Activated naive CD8-positive, alpha-beta T cell treated with anti-CD3 and anti-CD28 coated beads, Interleukin-2, amount 10 ng/mL, durations not matched to agents 7 days and 5 days (primary cell): Measurements from ENCODE around the gene ACVR1B. TPM values are rescaled to one million over a fixed set of nuclear protein-coding genes. Genes with fewer than 3 reads are reported as not detected.
A peak's percentile ranks its signal among the peaks of the same experiment; 100 is the strongest.

ENCODE experiments used
- ATAC-seq: fragments of 150-1000 bp; cut with Tn5 transposase; one replicate; pipeline ENCODE4 v1.10.0; 2021; ENCODE audit warnings: low read depth, moderate library complexity
- POLR2A ChIA-PET: fragments of 350-600 bp; sonication (Branson Sonifier 250); formaldehyde crosslinking; loops from one replicate; lab custom pipeline; 2021; ENCODE audit warnings: antibody characterized with exemption; lab: Charles Lee
- DNase-seq: peaks from one replicate; pipeline ENCODE4 v3.0.0; 2021
- H3K27ac Mint-ChIP-seq: one replicate; pipeline ENCODE4 v1.8.0; 2022; ENCODE audit warnings: mild to moderate bottlenecking, mixed read lengths
- H3K27me3 Mint-ChIP-seq: one replicate; pipeline ENCODE4 v1.8.0; 2022; ENCODE audit warnings: mild to moderate bottlenecking, moderate library complexity, mixed read lengths
- H3K36me3 Mint-ChIP-seq: one replicate; pipeline ENCODE4 v1.8.0; 2021; ENCODE audit warnings: mild to moderate bottlenecking, mixed read lengths
- H3K4me1 Mint-ChIP-seq: one replicate; pipeline ENCODE4 v1.8.0; 2021; ENCODE audit warnings: mixed read lengths
- H3K4me3 Mint-ChIP-seq: one replicate; pipeline ENCODE4 v1.8.0; 2022; ENCODE audit warnings: mild to moderate bottlenecking, moderate library complexity, mixed read lengths
- H3K9me3 Mint-ChIP-seq: one replicate; pipeline ENCODE4 v1.8.0; 2021; ENCODE audit warnings: mixed read lengths
- total RNA-seq, 2 experiments: library from RNA; stranded (reverse); gene quantifications; one replicate each; pipeline ENCODE4 v1.2.3, GENCODE V29; 2021

Gene ACVR1B
- total RNA-seq, 2 experiments from 2014 or later: 9.3 to 10.2 TPM

GRCh38 chr12:52007982-52008510 is 56.5 kb downstream of the ACVR1B start:
- POLR2A ChIA-PET: interaction anchor here (8.5 kb wide), 1 partner anchor 13 kb away, joined by 155 read pairs; no protein-coding TSS in a partner anchor
- Mint-ChIP-seq H3K27me3 (peaks cover 8% of the 10 kb centered on the region), H3K4me3 (peak overlapping the region; percentile 91), H3K9me3 (no peaks in the 10 kb centered on the region), H3K4me1 (peaks cover 21% of the 10 kb centered on the region), H3K27ac (peak overlapping the region; percentile 79), H3K36me3 (peaks cover 5% of the 10 kb centered on the region)
- DNase-seq (no peak), ATAC-seq (no peak)

GRCh38 chr12:52009081-52009751 is 57.7 kb downstream of the ACVR1B start:
- no peak for ATAC-seq
- peaks cover 5% of the 10 kb centered on the region for H3K36me3 Mint-ChIP-seq
- no peaks in the 10 kb centered on the region for H3K9me3 Mint-ChIP-seq

GRCh38 chr12:52010152-52010622 is 58.7 kb downstream of the ACVR1B start:
- H3K9me3 Mint-ChIP-seq: no peaks in the 10 kb centered on the region
- H3K4me1 Mint-ChIP-seq: peaks cover 22% of the 10 kb centered on the region
- POLR2A ChIA-PET: interaction anchor here (8.5 kb wide), 1 partner anchor 11 kb away, joined by 155 read pairs; no protein-coding TSS in a partner anchor
- H3K27ac Mint-ChIP-seq: no peak overlapping the region
- peaks cover 5% of the 10 kb centered on the region for H3K36me3 Mint-ChIP-seq
- H3K27me3 Mint-ChIP-seq: peaks cover 8% of the 10 kb centered on the region
- ATAC-seq (no peak), DNase-seq (no peak)
- H3K4me3 Mint-ChIP-seq: no peak overlapping the region

More at GRCh38 chr12:52009081-52009751, 57.7 kb downstream of the ACVR1B start:
- no peak overlapping the region for H3K27ac Mint-ChIP-seq
- POLR2A ChIA-PET: interaction anchor here (8.5 kb wide), 1 partner anchor 12 kb away, joined by 155 read pairs; no protein-coding TSS in a partner anchor
- peaks cover 22% of the 10 kb centered on the region for H3K4me1 Mint-ChIP-seq
- H3K27me3 Mint-ChIP-seq: peaks cover 8% of the 10 kb centered on the region
- no peak overlapping the region for H3K4me3 Mint-ChIP-seq
- no peak for DNase-seq

- no peak overlapping the region for H3K27ac Mint-ChIP-seq
- no peaks in the 10 kb centered on the region for H3K9me3 Mint-ChIP-seq
- H3K4me3 Mint-ChIP-seq: no peak overlapping the region
- ATAC-seq (no peak), DNase-seq (no peak)
- POLR2A ChIA-PET: interaction anchor here (0.6 to 8.5 kb wide), 2 partner anchors 10 to 12 kb away, joined by 3 to 155 read pairs; no protein-coding TSS in a partner anchor
- H3K27me3 Mint-ChIP-seq: peaks cover 6% of the 10 kb centered on the region
- H3K36me3 Mint-ChIP-seq: peaks cover 5% of the 10 kb centered on the region
- peaks cover 17% of the 10 kb centered on the region for H3K4me1 Mint-ChIP-seq
Measured at GRCh38 chr12:52010692-52011601, 59.4 kb downstream of the ACVR1B start.

GRCh38 chr12:52011602-52012214 is 60.2 kb downstream of the ACVR1B start:
- Mint-ChIP-seq H3K4me1 (peaks cover 13% of the 10 kb centered on the region), H3K27ac (no peak overlapping the region), H3K9me3 (no peaks in the 10 kb centered on the region), H3K27me3 (no peaks in the 10 kb centered on the region), H3K4me3 (no peak overlapping the region), H3K36me3 (peaks cover 5% of the 10 kb centered on the region)
- DNase-seq: no peak
- POLR2A ChIA-PET: interaction anchor here (0.6 kb wide), 1 partner anchor 11 kb away, joined by 3 read pairs; no protein-coding TSS in a partner anchor
- ATAC-seq: no peak

- H3K27me3 Mint-ChIP-seq: no peaks in the 10 kb centered on the region
- POLR2A ChIA-PET: interaction anchor here (1.5 kb wide), 1 partner anchor 9 kb away, joined by 5 read pairs; no protein-coding TSS in a partner anchor
- H3K27ac Mint-ChIP-seq: no peak overlapping the region
- DNase-seq: no peak
- no peak for ATAC-seq
- no peaks in the 10 kb centered on the region for H3K9me3 Mint-ChIP-seq
- H3K4me1 Mint-ChIP-seq: peaks cover 7% of the 10 kb centered on the region
- H3K36me3 Mint-ChIP-seq: peaks cover 3% of the 10 kb centered on the region
- H3K4me3 Mint-ChIP-seq: no peak overlapping the region
Measured at GRCh38 chr12:52013626-52014310, 62.3 kb downstream of the ACVR1B start.

GRCh38 chr12:52014567-52015530 is 63.4 kb downstream of the ACVR1B start:
- H3K4me1 Mint-ChIP-seq: peaks cover 4% of the 10 kb centered on the region
- no peaks in the 10 kb centered on the region for H3K9me3 Mint-ChIP-seq
- no peak for ATAC-seq
- H3K27me3 Mint-ChIP-seq: no peaks in the 10 kb centered on the region
- H3K36me3 Mint-ChIP-seq: peaks cover 3% of the 10 kb centered on the region
- POLR2A ChIA-PET: interaction anchor here (0.6 to 1.5 kb wide), 3 partner anchors 8 to 1334 kb away, joined by 3 to 6 read pairs (median 5); no protein-coding TSS in a partner anchor
- DNase-seq: no peak
- H3K27ac Mint-ChIP-seq: no peak overlapping the region
- H3K4me3 Mint-ChIP-seq: no peak overlapping the region

GRCh38 chr12:52015532-52016041 is 64.1 kb downstream of the ACVR1B start:
- Mint-ChIP-seq H3K9me3 (no peaks in the 10 kb centered on the region), H3K4me3 (no peak overlapping the region), H3K4me1 (peaks cover 10% of the 10 kb centered on the region), H3K27ac (no peak overlapping the region), H3K36me3 (peaks cover 3% of the 10 kb centered on the region), H3K27me3 (no peaks in the 10 kb centered on the region)
- POLR2A ChIA-PET: interaction anchor here (0.6 to 10.7 kb wide), 3 partner anchors 8 to 1333 kb away, joined by 3 to 155 read pairs (median 6); partner anchors contain the start of gene TAMALIN
- DNase-seq: no peak
- ATAC-seq: no peak

GRCh38 chr12:52018433-52019112 is 67.1 kb downstream of the ACVR1B start:
- Mint-ChIP-seq H3K4me3 (no peak overlapping the region), H3K27ac (no peak overlapping the region), H3K27me3 (no peaks in the 10 kb centered on the region), H3K9me3 (no peaks in the 10 kb centered on the region), H3K4me1 (peaks cover 21% of the 10 kb centered on the region), H3K36me3 (no peaks in the 10 kb centered on the region)
- ATAC-seq (no peak), DNase-seq (no peak)
- POLR2A ChIA-PET: interaction anchor here (10.7 kb wide), 1 partner anchor 12 kb away, joined by 155 read pairs; the partner anchor contains the start of gene TAMALIN

GRCh38 chr12:52019113-52019770 is 67.7 kb downstream of the ACVR1B start:
- POLR2A ChIA-PET: interaction anchor here (6.9 to 10.7 kb wide), 2 partner anchors 12 to 27 kb away, joined by 64 to 155 read pairs; partner anchors contain the start of gene TAMALIN
- H3K27ac Mint-ChIP-seq: no peak overlapping the region

More at GRCh38 chr12:52019113-52019770, 67.7 kb downstream of the ACVR1B start:
- no peaks in the 10 kb centered on the region for H3K9me3 Mint-ChIP-seq
- DNase-seq (no peak), ATAC-seq (no peak)
- no peaks in the 10 kb centered on the region for H3K36me3 Mint-ChIP-seq
- no peaks in the 10 kb centered on the region for H3K27me3 Mint-ChIP-seq
- no peak overlapping the region for H3K4me3 Mint-ChIP-seq
- H3K4me1 Mint-ChIP-seq: peaks cover 20% of the 10 kb centered on the region
